ES-I3 (cell line): ENCODE results near the gene TIMP3.
"Not testable (repeated sequence)": the region's sequence is repeated elsewhere in the genome, so short reads cannot be mapped to it uniquely, and the experiment has no call there.

Experiments
- H3K36me3 ChIP-seq: 2 replicates; pipeline ENCODE4 v1.6.1; 2013; ENCODE audit warnings: mild to moderate bottlenecking, low read length, control low read depth, moderate library complexity; ENCODE audit not compliant: insufficient read depth
- H3K4me1 ChIP-seq: 2 replicates; pipeline ENCODE4 v1.6.1; 2013; ENCODE audit warnings: mild to moderate bottlenecking, control low read depth, low read length; ENCODE audit not compliant: insufficient read depth
- H3K9ac ChIP-seq: 2 replicates; pipeline ENCODE4 v1.6.1; 2013; ENCODE audit warnings: low read depth, mild to moderate bottlenecking, low read length, moderate library complexity
- H3K9me3 ChIP-seq: 2 replicates; pipeline ENCODE4 v1.6.1; 2013; ENCODE audit warnings: mild to moderate bottlenecking, low read length, moderate library complexity; ENCODE audit not compliant: control insufficient read depth, insufficient read depth

Gene TIMP3

GRCh38 chr22:32801537-32802236, at the start of gene TIMP3:
TSS of gene TIMP3 (plus strand) at chr22:32801705. CDS start at chr22:32802002, 297 bp downstream.
- Histone ChIP-seq H3K36me3 (no peaks in the 10 kb centered on the region), H3K4me1 (peaks cover 28% of the 10 kb centered on the region), H3K9me3 (no peaks in the 10 kb centered on the region), H3K9ac (peak within 1 kb of the TSS; percentile 59)

- Histone ChIP-seq H3K4me1 (no peaks in the 10 kb centered on the region), H3K9me3 (no peaks in the 10 kb centered on the region)
Measured at GRCh38 chr22:32752326-32752725, 49.2 kb upstream of the TIMP3 start.

GRCh38 chr22:32752816-32753520, 48.5 kb upstream of the TIMP3 start:
- Histone ChIP-seq H3K9me3 (no peaks in the 10 kb centered on the region), H3K36me3 (no peaks in the 10 kb centered on the region), H3K9ac (no peak overlapping the region), H3K4me1 (no peaks in the 10 kb centered on the region)

More at GRCh38 chr22:32752326-32752725, 49.2 kb upstream of the TIMP3 start:
- Histone ChIP-seq H3K9ac (no peak overlapping the region), H3K36me3 (no peaks in the 10 kb centered on the region)

- no peaks in the 10 kb centered on the region for H3K36me3 ChIP-seq
- no peak overlapping the region for H3K9ac ChIP-seq
- no peaks in the 10 kb centered on the region for H3K9me3 ChIP-seq
- no peaks in the 10 kb centered on the region for H3K4me1 ChIP-seq
Measured at GRCh38 chr22:32753591-32753990, 47.9 kb upstream of the TIMP3 start.

- no peak overlapping the region for H3K9ac ChIP-seq
- H3K4me1 ChIP-seq, result no peaks in the 10 kb centered on the region
- H3K36me3 ChIP-seq, result no peaks in the 10 kb centered on the region
- H3K9me3 ChIP-seq, result no peaks in the 10 kb centered on the region
Measured at GRCh38 chr22:32754413-32755041, 47.0 kb upstream of the TIMP3 start.

GRCh38 chr22:32757086-32757762, 44.3 kb upstream of the TIMP3 start:
- H3K4me1 ChIP-seq, result peaks cover 13% of the 10 kb centered on the region; the same call in 1 of the 2 replicates
- H3K9ac ChIP-seq, H3K36me3 ChIP-seq, H3K9me3 ChIP-seq: not testable (repeated sequence)

GRCh38 chr22:32758866-32759385, 42.6 kb upstream of the TIMP3 start:
- peaks cover 13% of the 10 kb centered on the region; the same call in 1 of the 2 replicates for H3K4me1 ChIP-seq
- no peaks in the 10 kb centered on the region for H3K36me3 ChIP-seq
- no peak overlapping the region for H3K9ac ChIP-seq

GRCh38 chr22:32760396-32760795, 41.1 kb upstream of the TIMP3 start:
- Histone ChIP-seq H3K9ac (no peak overlapping the region), H3K4me1 (peaks cover 21% of the 10 kb centered on the region; the same call in 1 of the 2 replicates)

More at GRCh38 chr22:32758866-32759385, 42.6 kb upstream of the TIMP3 start:
- no peaks in the 10 kb centered on the region for H3K9me3 ChIP-seq

GRCh38 chr22:32760815-32761214, 40.7 kb upstream of the TIMP3 start:
- Histone ChIP-seq H3K9ac (no peak overlapping the region), H3K36me3 (no peaks in the 10 kb centered on the region), H3K9me3 (no peaks in the 10 kb centered on the region), H3K4me1 (peaks cover 23% of the 10 kb centered on the region; the same call in 1 of the 2 replicates)

More at GRCh38 chr22:32760396-32760795, 41.1 kb upstream of the TIMP3 start:
- H3K36me3 ChIP-seq, result no peaks in the 10 kb centered on the region
- no peaks in the 10 kb centered on the region for H3K9me3 ChIP-seq

- H3K4me1 ChIP-seq, result peaks cover 23% of the 10 kb centered on the region; the same call in 1 of the 2 replicates
- H3K9me3 ChIP-seq, result no peaks in the 10 kb centered on the region
- no peaks in the 10 kb centered on the region for H3K36me3 ChIP-seq
- no peak overlapping the region for H3K9ac ChIP-seq
Measured at GRCh38 chr22:32761251-32761903, 40.1 kb upstream of the TIMP3 start.

GRCh38 chr22:32764330-32765131, 37.0 kb upstream of the TIMP3 start:
- H3K9ac ChIP-seq, result no peak overlapping the region
- peaks cover 4% of the 10 kb centered on the region; the same call in 1 of the 2 replicates for H3K9me3 ChIP-seq
- peaks cover 23% of the 10 kb centered on the region; the same call in 1 of the 2 replicates for H3K4me1 ChIP-seq
- H3K36me3 ChIP-seq, result no peaks in the 10 kb centered on the region

- Histone ChIP-seq H3K36me3 (no peaks in the 10 kb centered on the region), H3K4me1 (peaks cover 23% of the 10 kb centered on the region; the same call in 1 of the 2 replicates), H3K9me3 (peaks cover 4% of the 10 kb centered on the region; the same call in 1 of the 2 replicates), H3K9ac (no peak overlapping the region)
Measured at GRCh38 chr22:32765132-32765618, 36.3 kb upstream of the TIMP3 start.

GRCh38 chr22:32771756-32772155, 29.7 kb upstream of the TIMP3 start:
- H3K36me3 ChIP-seq, result no peaks in the 10 kb centered on the region
- no peaks in the 10 kb centered on the region for H3K4me1 ChIP-seq
- H3K9me3 ChIP-seq, result peaks cover 4% of the 10 kb centered on the region; the same call in 1 of the 2 replicates
- no peak overlapping the region for H3K9ac ChIP-seq
